Activated CD8-positive, alpha-beta T cell treated with anti-CD3 and anti-CD28 coated beads for 36 hours (primary cell): ENCODE results near the gene CRYGB. TPM values are rescaled to one million over a fixed set of nuclear protein-coding genes. Genes with fewer than 3 reads are reported as not detected.

Experiments used
- ATAC-seq: fragments of 200-7000 bp; cut with Tn5 transposase; one replicate; pipeline ENCODE4 v1.10.0; 2021; ENCODE audit warnings: mild to moderate bottlenecking, moderate library complexity
- CTCF ChIA-PET: fragments of 350-600 bp; sonication (Branson Sonifier 250); formaldehyde crosslinking; loops from one replicate; lab custom pipeline; 2021; ENCODE audit warnings: antibody characterized with exemption; lab: Charles Lee
- POLR2A ChIA-PET: fragments of 350-600 bp; sonication (Branson Sonifier 250); formaldehyde crosslinking; loops from one replicate; lab custom pipeline; 2021; ENCODE audit warnings: antibody characterized with exemption; lab: Charles Lee
- DNase-seq: peaks from one replicate; pipeline ENCODE4 v3.0.0-alpha.2; 2020
- H3K27ac Mint-ChIP-seq: one replicate; pipeline ENCODE4 v1.8.0; 2021; ENCODE audit warnings: mild to moderate bottlenecking, mixed read lengths
- H3K27me3 Mint-ChIP-seq: one replicate; pipeline ENCODE4 v1.8.0; 2021; ENCODE audit warnings: mixed read lengths
- H3K36me3 Mint-ChIP-seq: one replicate; pipeline ENCODE4 v1.8.0; 2021; ENCODE audit warnings: low read depth, mixed read lengths
- H3K4me1 Mint-ChIP-seq: one replicate; pipeline ENCODE4 v1.8.0; 2021; ENCODE audit warnings: low read depth, mixed read lengths
- H3K4me3 Mint-ChIP-seq: one replicate; pipeline ENCODE4 v1.8.0; 2021; ENCODE audit warnings: mild to moderate bottlenecking, moderate library complexity, mixed read lengths
- H3K9me3 Mint-ChIP-seq: one replicate; pipeline ENCODE4 v1.8.0; 2021; ENCODE audit warnings: mixed read lengths
- CTCF ChIP-seq: fragments of 200-600 bp; IDR thresholded peaks from one replicate; pipeline ENCODE4 v1.8.0; 2022; ENCODE audit warnings: antibody characterized with exemption, mild to moderate bottlenecking
- intact Hi-C: fragments of 100-400 bp; cut with micrococcal nuclease; formaldehyde crosslinking; loops from one replicate; pipeline ENCODE4 v1.10.0; 2022
- total RNA-seq, 2 experiments: library from RNA; stranded (reverse); gene quantifications; one replicate each; pipeline ENCODE4 v1.2.3, GENCODE V29; 2021

The CRYGB gene
- total RNA-seq, 2 experiments from 2014 or later, result not detected

- no peaks in the 10 kb centered on the region for H3K36me3 Mint-ChIP-seq
- intact Hi-C loops, result no loop called here
- no peak for TF ChIP-seq CTCF
- no peak overlapping the region for H3K4me3 Mint-ChIP-seq
- H3K9me3 Mint-ChIP-seq, result no peaks in the 10 kb centered on the region
- POLR2A ChIA-PET, result no interaction called here
- DNase-seq (no peak), ATAC-seq (no peak)
- peaks cover 5% of the 10 kb centered on the region for H3K4me1 Mint-ChIP-seq
- CTCF ChIA-PET, result interaction anchor here (0.9 kb wide), 1 partner anchor 14 kb away, joined by 3 read pairs; no protein-coding TSS in a partner anchor
- no peak overlapping the region for H3K27ac Mint-ChIP-seq
- H3K27me3 Mint-ChIP-seq, result peaks cover 8% of the 10 kb centered on the region
Observed at GRCh38 chr2:208097313-208097712, 48.6 kb downstream of the CRYGB start.

DNA sequence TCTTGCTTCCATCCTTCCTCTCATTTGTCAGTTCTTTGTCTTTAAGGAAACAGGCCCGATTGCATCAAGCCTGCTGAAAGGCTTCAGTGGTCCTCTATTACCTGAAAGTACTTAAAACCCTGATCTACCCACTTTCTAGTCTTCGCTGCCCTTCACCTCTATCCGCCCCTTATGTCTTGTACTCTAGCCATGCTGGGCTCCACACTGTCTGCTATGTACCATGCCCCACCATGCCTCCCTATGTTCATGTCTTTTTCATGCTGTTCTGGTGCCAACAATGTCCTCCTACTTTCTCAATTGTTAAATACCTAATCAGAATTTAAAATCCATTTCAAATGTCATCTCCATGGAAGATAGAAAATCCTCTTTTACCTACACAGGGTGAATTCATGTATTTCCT lies 49.9 kb downstream of the CRYGB start:
- H3K36me3 Mint-ChIP-seq, result no peaks in the 10 kb centered on the region
- CTCF ChIA-PET, result no interaction called here
- peaks cover 3% of the 10 kb centered on the region for H3K4me1 Mint-ChIP-seq
- no peak for ATAC-seq
- intact Hi-C loops, result no loop called here
- no peak for TF ChIP-seq CTCF
- no peak overlapping the region for H3K27ac Mint-ChIP-seq
- H3K27me3 Mint-ChIP-seq, result peaks cover 3% of the 10 kb centered on the region
- no peaks in the 10 kb centered on the region for H3K9me3 Mint-ChIP-seq
- H3K4me3 Mint-ChIP-seq, result no peak overlapping the region
- POLR2A ChIA-PET, result no interaction called here
- DNase-seq, result no peak

GRCh38 chr2:208093128-208093527 lies 52.8 kb downstream of the CRYGB start:
- peaks cover 3% of the 10 kb centered on the region for H3K9me3 Mint-ChIP-seq
- no peak overlapping the region for H3K27ac Mint-ChIP-seq
- ChIA-PET CTCF (no interaction called here), POLR2A (no interaction called here)
- no peaks in the 10 kb centered on the region for H3K36me3 Mint-ChIP-seq
- H3K4me1 Mint-ChIP-seq, result no peaks in the 10 kb centered on the region
- no peak for ATAC-seq
- intact Hi-C loops, result no loop called here
- H3K27me3 Mint-ChIP-seq, result no peaks in the 10 kb centered on the region
- no peak for DNase-seq
- no peak overlapping the region for H3K4me3 Mint-ChIP-seq
- no peak for TF ChIP-seq CTCF

Other genes starting within 250 kb of the CRYGB start
- 1 to 10 TPM; 4.5 to 4.7 TPM for gene PLEKHM3, start 120.6 kb downstream of the CRYGB start, total RNA-seq
- not detected for gene CRYGD, start 21.6 kb downstream of the CRYGB start, total RNA-seq
- gene CRYGC, start 16.3 kb downstream of the CRYGB start, total RNA-seq, result not detected
- gene CRYGA, start 17.4 kb upstream of the CRYGB start, total RNA-seq, result not detected
- gene C2orf80, start 43.9 kb upstream of the CRYGB start, total RNA-seq, result not detected
- 10 to 100 TPM; 19.0 to 19.7 TPM for gene IDH1, start 108.9 kb upstream of the CRYGB start, total RNA-seq
- 10 to 100 TPM; 16.4 to 16.9 TPM for gene PIKFYVE, start 120.1 kb upstream of the CRYGB start, total RNA-seq